HG03175 (cell line): ENCODE measurements around the gene RMND5B.
"Not testable (repeated sequence)": the region's sequence is repeated elsewhere in the genome, so short reads cannot be mapped to it uniquely, and the experiment has no call there.

Experiments
- ATAC-seq: cut with Tn5 transposase; IDR thresholded peaks from one replicate; pipeline ENCODE4 v1.9.1; 2021; ENCODE audit warnings: mild to moderate bottlenecking, moderate library complexity; ENCODE audit not compliant: unreplicated experiment

Gene RMND5B, protein sequence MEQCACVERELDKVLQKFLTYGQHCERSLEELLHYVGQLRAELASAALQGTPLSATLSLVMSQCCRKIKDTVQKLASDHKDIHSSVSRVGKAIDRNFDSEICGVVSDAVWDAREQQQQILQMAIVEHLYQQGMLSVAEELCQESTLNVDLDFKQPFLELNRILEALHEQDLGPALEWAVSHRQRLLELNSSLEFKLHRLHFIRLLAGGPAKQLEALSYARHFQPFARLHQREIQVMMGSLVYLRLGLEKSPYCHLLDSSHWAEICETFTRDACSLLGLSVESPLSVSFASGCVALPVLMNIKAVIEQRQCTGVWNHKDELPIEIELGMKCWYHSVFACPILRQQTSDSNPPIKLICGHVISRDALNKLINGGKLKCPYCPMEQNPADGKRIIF

DNA sequence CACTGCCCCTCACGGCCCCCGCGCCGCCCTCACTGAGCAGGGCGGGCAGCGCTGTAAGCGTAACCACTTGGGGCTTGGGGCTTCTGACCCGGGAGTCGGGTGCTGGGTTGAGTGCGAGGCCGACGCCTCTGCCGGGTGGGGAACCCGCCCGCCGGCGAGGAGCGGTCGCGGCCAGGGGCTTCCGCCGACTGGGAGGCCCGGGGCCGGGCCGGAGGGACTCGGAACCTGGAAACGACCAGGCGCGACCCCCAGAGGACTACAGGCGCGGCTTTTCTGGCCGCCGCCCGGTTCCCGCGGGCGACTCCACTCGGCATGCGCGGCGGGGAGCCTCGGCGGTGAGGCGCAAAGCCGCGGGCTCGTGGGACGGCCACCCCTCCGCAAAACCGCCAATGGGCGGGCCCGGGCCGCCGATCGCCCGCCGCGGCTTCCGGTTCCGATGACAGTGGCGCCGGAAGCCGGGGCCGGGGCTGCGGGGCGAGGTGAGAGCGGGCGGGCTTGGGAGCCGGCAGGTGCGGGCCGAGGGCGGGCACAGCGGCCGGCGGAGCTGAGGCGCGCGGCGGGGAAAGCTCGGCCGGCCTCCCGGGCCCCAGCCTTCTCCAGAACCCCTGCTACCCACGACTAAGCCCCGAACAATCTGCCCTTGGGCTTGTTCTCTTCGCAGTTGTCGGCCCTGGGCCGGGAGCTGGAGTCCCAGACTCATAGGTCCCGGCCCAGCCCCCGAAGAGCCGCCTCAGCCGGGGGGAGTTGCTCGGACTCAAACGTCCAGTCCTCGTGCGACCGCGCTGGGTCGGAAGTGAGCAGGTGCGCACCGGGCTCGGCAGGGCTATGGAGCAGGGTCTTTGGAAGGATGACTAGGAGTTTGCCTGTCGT, at the start of gene RMND5B:
TSS of gene RMND5B (plus strand) at position 439 of the 870 bp plus-strand sequence. CDS start 7,106 bp downstream, outside the sequence.
- ATAC-seq, result peak; percentile 90

DNA sequence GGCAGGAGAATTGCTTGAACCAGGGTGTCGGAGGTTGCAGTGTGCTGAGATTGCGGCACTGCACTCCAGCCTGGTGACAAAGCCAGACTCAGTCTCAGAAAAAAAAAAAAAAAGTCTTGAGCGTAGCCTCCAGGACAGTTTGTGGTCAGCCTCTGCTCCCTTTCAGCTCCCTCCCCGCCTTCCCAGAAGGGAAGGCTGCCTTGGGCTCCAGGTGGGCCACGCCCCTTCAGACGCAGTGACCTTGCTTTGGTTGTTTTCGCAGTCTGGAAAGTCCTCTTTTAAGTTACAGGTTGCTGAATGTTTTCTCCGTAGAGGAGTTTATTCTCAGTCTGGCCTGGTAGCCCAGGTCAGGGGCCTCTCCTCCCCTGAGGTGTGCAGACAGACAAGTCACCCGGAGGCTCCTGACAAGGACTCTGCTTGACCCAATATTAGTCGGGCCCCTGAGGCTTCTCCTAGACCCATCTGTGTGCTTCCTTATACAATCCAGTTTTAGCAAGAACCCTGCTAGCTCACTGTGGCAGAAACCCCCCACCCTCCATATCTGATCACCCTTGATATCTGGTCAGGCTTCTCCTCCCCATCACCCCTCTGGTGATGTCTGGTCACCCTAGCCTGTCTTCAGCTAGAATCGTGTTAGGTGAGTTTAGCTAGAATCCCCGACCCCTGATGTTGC, 49.1 kb upstream of the RMND5B start:
- ATAC-seq, result no peak

DNA sequence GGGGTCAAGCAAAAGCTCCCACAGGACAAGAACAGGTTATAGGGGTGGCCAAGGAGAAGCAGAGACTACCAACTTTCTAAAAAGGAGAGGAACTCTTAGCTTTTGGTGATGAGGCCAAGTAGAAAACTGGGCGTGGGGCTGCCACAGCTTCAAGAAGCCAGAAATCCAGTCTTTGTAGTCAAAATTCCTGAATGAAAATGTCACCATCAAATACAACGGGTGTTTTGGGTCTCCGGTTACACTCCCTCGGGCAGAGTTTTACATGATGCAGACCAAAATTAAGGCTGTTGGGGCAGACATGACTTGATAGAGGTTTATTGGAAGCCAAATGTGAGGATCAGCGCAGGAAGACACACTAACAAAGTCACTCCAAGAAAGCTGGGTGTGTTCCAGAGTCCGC, 46.9 kb upstream of the RMND5B start:
- no peak for ATAC-seq

DNA sequence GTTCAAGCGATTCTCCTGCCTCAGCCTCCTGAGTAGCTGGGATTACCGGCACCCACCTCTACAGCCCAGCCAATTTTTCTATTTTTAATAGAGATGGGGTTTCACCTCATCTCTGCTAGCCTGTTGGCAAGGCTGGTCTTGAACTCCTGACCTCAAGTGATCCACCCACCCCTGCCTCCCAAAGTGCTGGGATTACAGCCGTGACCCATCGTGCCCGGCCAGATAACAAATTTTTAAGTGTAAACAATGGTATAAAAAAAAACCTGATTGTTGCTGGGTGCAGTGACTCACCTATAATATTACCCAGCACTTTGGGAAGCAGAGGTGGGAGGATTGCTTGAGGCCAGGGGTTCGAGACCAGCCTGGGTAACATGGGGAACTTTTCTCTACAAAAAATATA, 45.5 kb upstream of the RMND5B start:
- no peak for ATAC-seq

DNA sequence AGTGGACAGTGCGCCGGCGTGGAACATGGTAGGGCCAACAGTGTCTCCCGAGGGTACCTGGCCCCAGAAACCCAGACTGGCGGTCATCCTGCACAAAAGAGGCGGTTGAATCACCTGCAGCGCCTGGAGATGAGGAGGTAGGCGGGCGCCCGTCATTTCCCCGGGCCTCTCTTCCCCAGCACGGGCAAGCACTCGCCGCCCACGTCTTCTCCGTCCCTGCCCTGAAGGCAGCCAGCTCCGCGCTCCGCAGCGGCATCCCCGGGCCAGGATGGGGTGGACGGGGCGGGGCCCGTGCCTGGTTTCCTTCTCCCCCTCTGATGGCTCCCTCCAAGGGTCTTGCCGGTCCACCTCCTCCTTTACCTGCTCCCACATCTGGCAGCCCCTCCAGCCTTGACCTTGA, 44.5 kb upstream of the RMND5B start:
- no peak for ATAC-seq

DNA sequence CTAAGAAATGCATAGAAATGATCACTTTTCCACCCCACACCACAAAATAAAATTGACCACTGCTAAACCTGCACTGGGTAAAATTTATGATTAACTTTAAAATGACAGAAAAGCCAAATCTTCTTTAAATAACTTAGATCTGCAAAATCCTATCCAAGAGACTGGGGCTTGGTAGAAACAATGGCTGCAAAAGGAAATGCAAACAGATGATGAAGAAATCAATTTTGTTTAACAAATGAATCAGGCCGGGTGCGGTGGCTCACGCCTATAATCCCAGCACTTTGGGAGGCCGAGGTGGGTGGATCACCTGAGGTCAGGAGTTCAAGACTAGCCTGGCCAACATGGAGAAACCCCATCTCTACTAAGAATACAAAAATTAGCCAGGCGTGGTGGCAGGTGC, 43.6 kb upstream of the RMND5B start:
- ATAC-seq, result not testable (repeated sequence)

DNA sequence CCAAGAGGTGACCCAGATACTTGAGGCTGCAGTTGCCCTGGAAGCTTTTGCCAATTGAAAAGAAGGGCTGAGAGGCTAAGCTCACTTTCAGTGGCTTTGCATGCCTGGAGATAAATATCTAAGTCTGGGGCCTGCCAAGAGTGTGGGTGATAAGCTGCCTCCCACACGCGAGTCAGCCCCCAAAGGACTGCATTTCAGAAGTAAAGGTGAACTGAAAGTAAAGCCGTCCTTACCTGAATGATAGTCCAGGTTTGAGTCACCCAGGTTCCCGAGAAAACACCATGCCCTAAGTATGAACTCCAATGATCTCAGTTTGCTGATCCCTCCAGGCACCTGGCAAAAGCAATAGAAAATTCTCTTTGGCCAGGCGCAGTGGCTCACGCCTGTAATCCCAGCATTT, 40.0 kb upstream of the RMND5B start:
- ATAC-seq, result no peak

DNA sequence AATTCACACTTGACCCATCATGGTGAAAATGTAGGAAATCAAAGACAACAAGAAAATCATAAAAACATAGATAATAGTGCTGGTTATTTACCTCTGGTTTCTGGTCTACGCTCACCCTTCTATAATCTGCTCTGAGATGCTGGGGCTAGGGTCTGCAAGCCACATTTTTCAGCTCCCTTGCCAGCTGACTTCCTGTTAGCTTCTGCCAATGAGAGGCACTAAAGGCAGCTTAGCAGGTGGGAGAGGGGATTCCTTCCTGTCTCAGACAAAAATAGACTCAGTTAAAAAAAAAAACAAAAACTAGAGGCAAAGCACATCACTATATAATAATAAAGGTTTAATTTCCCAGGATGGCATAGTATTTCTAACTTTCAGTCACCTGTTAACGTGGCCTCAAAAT, 37.7 kb upstream of the RMND5B start:
- no peak for ATAC-seq

DNA sequence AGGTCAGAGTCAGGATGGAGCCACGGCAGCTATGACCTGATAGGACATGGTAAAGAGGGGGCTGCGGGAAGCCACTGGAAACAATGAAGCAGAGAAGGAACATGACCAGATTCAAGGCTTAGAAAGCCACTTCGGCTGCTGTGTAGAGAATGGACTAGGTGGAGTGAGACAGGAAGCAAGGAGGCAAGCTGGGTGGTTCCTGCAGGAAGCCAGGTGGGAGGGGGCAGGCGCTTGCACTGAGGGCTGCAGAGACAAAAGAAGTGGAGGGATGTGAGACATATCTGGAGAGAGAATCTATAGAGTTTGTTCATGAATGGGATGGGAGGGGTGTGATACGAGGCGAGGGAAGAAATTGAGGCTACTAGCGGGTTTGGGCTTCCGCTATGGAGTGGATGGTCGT, 36.5 kb upstream of the RMND5B start:
- no peak for ATAC-seq

DNA sequence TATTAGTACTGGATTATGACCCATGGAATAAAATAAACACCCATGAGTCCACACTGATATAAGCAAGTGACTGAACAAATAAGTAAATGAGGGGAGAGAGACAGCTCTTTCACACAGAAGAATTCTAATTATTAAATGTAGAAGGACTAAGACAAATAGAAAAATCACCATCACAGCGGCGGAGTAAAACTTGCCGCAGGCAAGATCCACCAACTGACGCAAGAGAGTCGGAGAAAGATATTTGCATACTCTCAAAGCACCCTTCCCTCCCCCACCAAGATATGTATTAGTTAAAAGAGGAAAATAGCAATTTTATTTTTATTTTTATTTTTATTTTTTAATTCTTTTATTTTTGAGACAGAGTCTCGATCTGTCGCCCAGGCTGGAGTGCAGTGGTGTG, 32.1 kb upstream of the RMND5B start:
- ATAC-seq, result no peak

DNA sequence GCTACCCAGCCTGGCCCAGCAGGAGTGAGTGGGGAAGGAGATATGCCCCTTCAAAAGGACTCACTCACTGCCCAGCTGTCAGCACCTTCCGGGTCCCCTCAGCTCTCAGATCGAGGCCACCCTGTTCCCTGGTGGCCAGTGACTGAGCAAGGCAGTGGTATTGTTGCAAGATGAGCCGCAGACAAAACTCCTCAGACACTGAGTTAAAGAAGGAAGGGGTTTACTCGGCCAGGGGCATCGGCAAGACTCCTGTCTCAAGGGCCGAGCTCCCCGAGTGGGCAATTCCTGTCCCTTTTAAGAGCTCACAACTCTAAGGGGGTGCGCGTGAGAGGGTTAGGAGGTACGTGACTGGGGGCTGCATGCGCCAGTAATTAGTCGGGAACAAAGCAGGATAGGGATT, 27.2 kb upstream of the RMND5B start:
- ATAC-seq, result no peak

DNA sequence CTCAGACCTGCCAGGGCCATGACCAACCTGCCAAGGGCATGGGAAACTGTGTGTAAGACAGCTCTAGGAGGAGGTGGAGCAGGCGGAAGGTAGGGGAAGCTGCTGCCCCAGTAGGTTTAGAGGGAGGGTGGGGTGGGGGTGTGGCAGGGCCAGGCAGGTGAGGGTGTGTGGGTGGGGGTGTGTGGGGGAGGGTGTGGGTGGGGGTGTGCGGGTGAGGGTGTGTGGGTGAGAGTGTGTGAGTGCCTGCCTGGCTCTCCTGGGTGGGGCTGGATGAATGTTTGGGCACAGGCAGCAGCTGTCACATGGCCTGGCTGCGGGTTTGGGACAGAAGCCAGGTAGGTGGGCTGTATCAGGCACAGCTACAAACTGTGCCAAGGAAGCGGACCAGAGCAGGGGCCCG, 26.3 kb upstream of the RMND5B start:
- ATAC-seq, result no peak

DNA sequence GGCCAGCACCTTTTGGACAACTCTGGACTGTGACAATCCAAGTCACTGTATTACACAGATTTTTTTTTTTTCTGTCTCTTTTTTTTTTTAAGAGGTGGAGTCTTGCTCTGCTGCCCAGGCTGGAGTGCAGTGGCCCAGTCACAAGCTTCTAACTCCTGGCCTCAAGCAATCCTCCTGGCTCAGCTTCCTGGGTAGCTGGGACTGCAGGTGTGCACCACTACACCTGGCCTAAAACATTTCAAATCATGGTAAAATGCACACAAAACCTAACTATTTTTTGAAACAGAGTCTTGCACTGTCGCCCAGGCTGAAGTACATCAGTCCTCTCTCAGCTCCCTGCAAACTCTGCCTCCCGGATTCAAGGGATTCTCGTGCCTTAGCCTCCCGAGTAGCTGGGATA, 24.7 kb upstream of the RMND5B start:
- no peak for ATAC-seq

DNA sequence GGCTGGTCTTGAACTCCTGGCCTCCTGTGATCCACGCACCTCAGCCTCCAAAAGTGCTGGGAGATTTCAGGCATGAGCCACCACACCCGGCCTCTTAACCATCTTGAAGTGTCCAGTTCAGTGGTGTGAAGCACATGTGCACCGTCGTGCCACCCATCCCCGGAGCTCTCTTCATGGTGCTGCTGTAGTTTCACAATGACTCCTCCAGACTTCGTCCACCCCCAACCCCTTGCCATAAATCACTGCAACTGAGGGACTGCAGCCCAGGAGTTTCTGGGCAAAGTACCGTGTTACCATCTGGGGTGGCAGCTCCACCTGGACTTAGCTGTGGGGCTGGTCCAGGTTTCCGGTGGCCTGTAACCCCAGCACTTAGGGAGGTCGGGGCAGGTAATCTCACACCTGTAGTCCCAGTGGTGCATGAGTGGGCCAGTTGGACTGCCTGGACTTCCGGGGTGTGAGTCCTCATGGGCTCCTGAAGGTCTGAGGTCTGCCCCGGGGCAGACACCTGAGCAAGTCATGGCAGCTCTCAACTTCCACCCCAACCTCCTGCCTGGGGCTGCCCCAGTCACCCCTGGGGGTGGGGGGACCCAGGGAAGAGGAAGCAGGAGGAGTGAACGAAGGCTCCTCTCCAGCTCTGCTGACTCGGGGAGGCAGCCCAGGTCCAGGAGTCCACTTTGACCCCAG, 24.1 kb upstream of the RMND5B start:
- peak; percentile 60 for ATAC-seq

DNA sequence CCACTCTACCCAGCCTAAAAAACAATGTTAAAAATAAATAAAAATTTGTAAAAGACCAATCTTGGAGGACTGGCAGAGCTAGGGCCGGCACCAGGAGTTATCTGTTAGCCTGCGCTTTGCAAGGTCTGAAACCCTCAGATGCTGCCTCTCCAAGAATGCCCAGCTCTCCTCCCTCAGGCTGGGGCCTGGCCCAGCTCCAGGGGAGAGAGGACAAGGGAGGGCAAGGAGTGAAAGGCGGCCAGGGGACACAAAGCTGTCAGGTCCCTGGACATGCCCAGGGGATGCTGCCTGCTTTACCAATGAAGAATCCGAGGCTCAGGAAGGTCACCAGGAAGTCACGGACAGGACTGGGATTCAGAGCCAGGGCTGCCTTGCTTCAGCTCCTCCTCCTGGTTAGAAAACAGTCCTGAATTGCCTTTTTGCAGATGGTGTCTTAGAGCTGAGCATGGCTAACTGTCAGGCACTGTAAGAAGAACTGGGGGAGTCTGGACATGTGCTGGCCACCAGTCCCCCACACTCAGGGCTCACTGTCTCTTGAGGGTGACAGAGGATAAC, 23.0 kb upstream of the RMND5B start:
- ATAC-seq, result no peak

DNA sequence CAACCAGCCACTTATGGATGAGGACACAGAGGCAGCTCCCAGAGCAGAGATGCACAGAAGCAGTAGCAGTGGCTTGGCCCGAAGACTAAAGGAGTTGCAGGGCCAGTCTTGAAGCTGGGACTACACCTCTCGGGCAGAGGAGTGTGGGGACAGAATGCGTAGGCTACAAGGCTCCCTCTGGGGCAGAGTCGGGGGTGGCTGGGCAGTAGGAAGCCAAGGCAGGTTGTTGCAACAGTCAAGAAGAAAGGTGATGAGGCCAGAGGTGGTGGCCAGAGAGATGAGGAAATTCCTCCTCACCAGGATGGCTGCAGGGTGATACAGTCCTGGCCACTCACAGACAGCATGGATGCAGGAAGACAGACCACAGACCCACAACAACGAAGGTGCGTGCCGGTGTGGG, 22.4 kb upstream of the RMND5B start:
- ATAC-seq, result no peak

DNA sequence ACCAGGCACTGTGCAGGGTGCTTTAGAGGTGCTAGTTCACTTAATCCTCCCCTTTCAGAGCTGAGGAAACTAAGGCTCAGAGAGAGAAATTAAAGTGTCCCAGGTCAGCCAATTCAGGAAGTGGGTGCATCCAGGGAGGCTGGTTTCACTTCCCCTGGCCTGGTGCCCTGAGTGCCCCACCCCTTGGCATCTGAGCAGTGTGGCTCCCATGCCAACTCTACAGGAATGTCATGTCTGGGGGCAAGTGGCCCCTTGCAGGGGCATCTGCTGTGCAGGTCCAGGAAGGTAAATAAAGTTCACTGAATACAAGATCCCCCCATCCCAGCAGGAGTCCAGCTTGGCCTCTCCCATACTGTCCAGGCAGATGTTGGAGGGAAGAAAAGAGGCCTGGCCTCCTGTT, 21.8 kb upstream of the RMND5B start:
- ATAC-seq, result no peak

DNA sequence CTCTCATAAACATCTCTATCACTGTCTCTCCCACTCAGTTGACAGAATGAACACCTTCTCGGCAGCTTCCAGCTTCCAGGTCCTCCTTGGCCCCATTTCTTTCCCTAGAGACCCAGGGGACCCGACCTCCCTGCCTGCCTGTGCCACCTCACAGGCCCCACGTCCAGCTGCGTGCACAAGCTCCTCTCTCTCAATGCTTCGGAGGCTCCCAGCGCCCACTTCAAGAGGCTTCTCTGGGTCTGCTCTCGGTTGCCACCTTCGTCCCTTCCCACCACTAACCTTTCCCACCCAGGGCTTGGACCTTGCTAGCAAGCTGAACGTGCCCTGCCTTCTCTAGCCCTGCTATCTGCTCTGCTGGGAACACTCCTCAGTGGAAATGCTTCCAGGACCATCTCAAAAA, 20.3 kb upstream of the RMND5B start:
- ATAC-seq, result no peak

DNA sequence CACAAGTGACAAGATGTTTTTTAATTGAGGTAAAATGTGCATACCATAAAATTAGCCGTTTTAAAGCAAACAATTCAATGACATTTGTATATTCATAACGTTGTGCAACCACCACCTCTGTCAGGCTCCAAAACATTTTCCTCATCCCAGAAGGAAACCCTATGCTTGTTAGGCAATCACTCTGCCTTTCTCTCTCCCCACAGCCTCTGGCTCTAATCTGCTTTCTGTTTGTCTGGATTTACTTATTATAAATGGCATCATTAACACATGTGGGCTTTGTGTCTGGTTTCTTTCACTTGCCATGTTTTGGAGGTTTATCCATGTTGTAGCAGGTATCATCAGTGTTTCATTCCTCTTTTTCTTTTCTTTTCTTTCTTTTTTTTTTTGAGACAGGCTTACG, 18.9 kb upstream of the RMND5B start:
- no peak for ATAC-seq

DNA sequence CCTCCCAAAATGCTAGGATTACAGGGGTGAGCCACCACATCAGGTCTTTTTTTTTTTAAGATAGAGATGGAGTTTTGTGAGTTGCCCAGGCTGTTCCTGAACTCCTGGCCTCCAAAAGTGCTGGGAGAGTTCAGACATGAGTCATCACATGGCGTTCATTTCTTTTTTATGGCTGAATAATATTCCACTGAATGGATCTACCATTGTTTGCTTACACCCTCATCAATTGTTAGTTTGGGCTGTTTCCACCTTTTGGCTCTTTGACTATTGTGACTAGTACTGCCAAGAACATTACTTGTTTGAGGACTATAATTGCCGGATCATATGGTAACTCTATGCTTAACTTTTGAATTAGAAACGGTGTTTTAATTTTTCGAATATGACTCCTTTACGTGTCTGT, 18.3 kb upstream of the RMND5B start:
- no peak for ATAC-seq
